Panc1 (cell line): ENCODE data around the gene SLC43A1.

Source experiments
- CTCF ChIP-seq: fragments of 450-650 bp; IDR thresholded peaks from 2 replicates; pipeline ENCODE4 v1.5.1; 2017; ENCODE audit warnings: mild to moderate bottlenecking
- POLR2AphosphoS5 ChIP-seq: IDR thresholded peaks from 2 replicates; pipeline ENCODE4 v1.6.1; 2012; ENCODE audit warnings: mild to moderate bottlenecking, low read depth, low read length, moderate library complexity
- SIN3A ChIP-seq: IDR thresholded peaks from 2 replicates; pipeline ENCODE4 v1.6.1; 2012; ENCODE audit warnings: low read depth, mild to moderate bottlenecking, low read length, moderate library complexity, borderline replicate concordance; ENCODE audit not compliant: insufficient read depth
- TCF7L2 ChIP-seq: IDR thresholded peaks from 2 replicates; pipeline ENCODE4 v1.6.1; 2011; ENCODE audit warnings: mild to moderate bottlenecking, low read depth, low read length, inconsistent platforms
- TF ChIP-seq, protein P1 (sequence below), 2 experiments: IDR thresholded peaks; 2 replicates each; pipeline ENCODE4 v1.6.1; 2011 to 2012; ENCODE audit warnings: low read depth in 2 of 2, control low read depth in 1 of 2, low read length in 1 of 2, mild to moderate bottlenecking in 1 of 2, moderate library complexity in 1 of 2; ENCODE audit not compliant: insufficient read depth in 1 of 2

GRCh38 chr11:57500926-57501325 lies 14.6 kb downstream of the SLC43A1 start:
- no peak for TF ChIP-seq CTCF
- TF ChIP-seq, protein P1, sequence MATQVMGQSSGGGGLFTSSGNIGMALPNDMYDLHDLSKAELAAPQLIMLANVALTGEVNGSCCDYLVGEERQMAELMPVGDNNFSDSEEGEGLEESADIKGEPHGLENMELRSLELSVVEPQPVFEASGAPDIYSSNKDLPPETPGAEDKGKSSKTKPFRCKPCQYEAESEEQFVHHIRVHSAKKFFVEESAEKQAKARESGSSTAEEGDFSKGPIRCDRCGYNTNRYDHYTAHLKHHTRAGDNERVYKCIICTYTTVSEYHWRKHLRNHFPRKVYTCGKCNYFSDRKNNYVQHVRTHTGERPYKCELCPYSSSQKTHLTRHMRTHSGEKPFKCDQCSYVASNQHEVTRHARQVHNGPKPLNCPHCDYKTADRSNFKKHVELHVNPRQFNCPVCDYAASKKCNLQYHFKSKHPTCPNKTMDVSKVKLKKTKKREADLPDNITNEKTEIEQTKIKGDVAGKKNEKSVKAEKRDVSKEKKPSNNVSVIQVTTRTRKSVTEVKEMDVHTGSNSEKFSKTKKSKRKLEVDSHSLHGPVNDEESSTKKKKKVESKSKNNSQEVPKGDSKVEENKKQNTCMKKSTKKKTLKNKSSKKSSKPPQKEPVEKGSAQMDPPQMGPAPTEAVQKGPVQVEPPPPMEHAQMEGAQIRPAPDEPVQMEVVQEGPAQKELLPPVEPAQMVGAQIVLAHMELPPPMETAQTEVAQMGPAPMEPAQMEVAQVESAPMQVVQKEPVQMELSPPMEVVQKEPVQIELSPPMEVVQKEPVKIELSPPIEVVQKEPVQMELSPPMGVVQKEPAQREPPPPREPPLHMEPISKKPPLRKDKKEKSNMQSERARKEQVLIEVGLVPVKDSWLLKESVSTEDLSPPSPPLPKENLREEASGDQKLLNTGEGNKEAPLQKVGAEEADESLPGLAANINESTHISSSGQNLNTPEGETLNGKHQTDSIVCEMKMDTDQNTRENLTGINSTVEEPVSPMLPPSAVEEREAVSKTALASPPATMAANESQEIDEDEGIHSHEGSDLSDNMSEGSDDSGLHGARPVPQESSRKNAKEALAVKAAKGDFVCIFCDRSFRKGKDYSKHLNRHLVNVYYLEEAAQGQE (IDR thresholded peaks at IDR 0.05; ENCODE audit: insufficient read depth in 1 of 2, low read depth in 2 of 2, low read length in 1 of 2) = no peak
- TF ChIP-seq POLR2AphosphoS5 = no peak
- TF ChIP-seq SIN3A = no peak
- no peak for TF ChIP-seq TCF7L2
